ENCODE results near the gene SYT17.

GRCh38 chr16:19132255-19132654 lies 35.8 kb upstream of the SYT17 start:
- TF ChIP-seq, protein P1, sequence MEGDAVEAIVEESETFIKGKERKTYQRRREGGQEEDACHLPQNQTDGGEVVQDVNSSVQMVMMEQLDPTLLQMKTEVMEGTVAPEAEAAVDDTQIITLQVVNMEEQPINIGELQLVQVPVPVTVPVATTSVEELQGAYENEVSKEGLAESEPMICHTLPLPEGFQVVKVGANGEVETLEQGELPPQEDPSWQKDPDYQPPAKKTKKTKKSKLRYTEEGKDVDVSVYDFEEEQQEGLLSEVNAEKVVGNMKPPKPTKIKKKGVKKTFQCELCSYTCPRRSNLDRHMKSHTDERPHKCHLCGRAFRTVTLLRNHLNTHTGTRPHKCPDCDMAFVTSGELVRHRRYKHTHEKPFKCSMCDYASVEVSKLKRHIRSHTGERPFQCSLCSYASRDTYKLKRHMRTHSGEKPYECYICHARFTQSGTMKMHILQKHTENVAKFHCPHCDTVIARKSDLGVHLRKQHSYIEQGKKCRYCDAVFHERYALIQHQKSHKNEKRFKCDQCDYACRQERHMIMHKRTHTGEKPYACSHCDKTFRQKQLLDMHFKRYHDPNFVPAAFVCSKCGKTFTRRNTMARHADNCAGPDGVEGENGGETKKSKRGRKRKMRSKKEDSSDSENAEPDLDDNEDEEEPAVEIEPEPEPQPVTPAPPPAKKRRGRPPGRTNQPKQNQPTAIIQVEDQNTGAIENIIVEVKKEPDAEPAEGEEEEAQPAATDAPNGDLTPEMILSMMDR (conservative IDR thresholded peaks at IDR 0.05) = no peak
- no peak for TF ChIP-seq ZFX (IDR thresholded peaks at IDR 0.05)

Measured in C4-2B (cell line).